ENCODE data around the gene MCCC1. TPM values are rescaled to one million over a fixed set of nuclear protein-coding genes. Genes with fewer than 3 reads are reported as not detected.

MCCC1 gene
- polyA plus RNA-seq, 1 donor (not counting 4 experiments of a cell fraction or from before 2014, with no cell fraction given) = 11.7 TPM

DNA sequence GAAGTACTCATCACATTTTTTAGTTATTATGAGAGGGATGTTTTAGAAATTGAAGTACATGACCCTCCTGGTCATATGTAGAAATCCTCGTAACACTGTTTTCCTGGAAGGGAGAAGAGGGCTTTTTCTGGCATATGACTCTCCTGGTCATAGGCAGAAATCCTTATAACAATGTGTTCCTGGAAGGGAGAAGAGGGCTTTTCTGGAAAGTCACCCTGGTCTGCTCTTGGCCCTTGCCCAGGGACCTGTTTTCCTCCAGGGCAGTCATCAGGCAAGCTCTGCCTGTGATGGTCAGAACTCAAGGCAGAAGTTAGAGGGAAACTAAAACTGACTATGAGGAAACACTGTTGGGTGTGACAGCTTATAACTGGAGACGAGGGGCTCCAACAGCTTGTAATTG, 35.5 kb upstream of the MCCC1 start:
- no peak for DNase-seq (ENCODE audit: low read depth, low spot score)
- Histone ChIP-seq H4K20me1 (ENCODE audit: control insufficient read depth, extremely low read depth, insufficient read depth, low read length) (no peaks in the 10 kb centered on the region), H3K4me1 (ENCODE audit: control insufficient read depth, extremely low read depth, insufficient read depth, low read length) (no peaks in the 10 kb centered on the region), H3K9me3 (ENCODE audit: control insufficient read depth, low read depth, low read length) (no peaks in the 10 kb centered on the region), H3K9ac (ENCODE audit: control insufficient read depth, extremely low read depth, insufficient read depth, low read length) (no peak overlapping the region), H3K4me2 (ENCODE audit: control insufficient read depth, extremely low read depth, insufficient read depth, low read depth, low read length) (no peak overlapping the region), H3K36me3 (ENCODE audit: control insufficient read depth in 2 of 2, extremely low read depth in 1 of 2, insufficient read depth in 2 of 2, low read length in 2 of 2) (no peaks in the 10 kb centered on the region), H3K27ac (ENCODE audit: control insufficient read depth, insufficient read depth, low read length) (no peak overlapping the region), H2AFZ (ENCODE audit: control insufficient read depth, low read length) (no peak overlapping the region), H3K4me3 (ENCODE audit: control insufficient read depth in 2 of 3, extremely low read depth in 1 of 3, insufficient read depth in 2 of 3, low read depth in 1 of 3, low read length in 3 of 3) (no peak overlapping the region), H3K27me3 (ENCODE audit: control insufficient read depth, extremely low read depth, insufficient read depth, low read length) (no peaks in the 10 kb centered on the region), H3K9me1 (ENCODE audit: control insufficient read depth, extremely low read depth, insufficient read depth, low read length) (no peaks in the 10 kb centered on the region), H3K79me2 (ENCODE audit: control insufficient read depth, insufficient read depth, low read length) (no peaks in the 10 kb centered on the region)
- no peak for FAIRE-seq
- no peak for TF ChIP-seq EZH2 (IDR thresholded peaks at IDR 0.05; ENCODE audit: low read length)
- TF ChIP-seq, protein P1, sequence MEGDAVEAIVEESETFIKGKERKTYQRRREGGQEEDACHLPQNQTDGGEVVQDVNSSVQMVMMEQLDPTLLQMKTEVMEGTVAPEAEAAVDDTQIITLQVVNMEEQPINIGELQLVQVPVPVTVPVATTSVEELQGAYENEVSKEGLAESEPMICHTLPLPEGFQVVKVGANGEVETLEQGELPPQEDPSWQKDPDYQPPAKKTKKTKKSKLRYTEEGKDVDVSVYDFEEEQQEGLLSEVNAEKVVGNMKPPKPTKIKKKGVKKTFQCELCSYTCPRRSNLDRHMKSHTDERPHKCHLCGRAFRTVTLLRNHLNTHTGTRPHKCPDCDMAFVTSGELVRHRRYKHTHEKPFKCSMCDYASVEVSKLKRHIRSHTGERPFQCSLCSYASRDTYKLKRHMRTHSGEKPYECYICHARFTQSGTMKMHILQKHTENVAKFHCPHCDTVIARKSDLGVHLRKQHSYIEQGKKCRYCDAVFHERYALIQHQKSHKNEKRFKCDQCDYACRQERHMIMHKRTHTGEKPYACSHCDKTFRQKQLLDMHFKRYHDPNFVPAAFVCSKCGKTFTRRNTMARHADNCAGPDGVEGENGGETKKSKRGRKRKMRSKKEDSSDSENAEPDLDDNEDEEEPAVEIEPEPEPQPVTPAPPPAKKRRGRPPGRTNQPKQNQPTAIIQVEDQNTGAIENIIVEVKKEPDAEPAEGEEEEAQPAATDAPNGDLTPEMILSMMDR (optimal IDR thresholded peaks at IDR 0.05 in 1 of 3, IDR thresholded peaks at IDR 0.05 in 1 of 3, conservative IDR thresholded peaks at IDR 0.05 in 1 of 3; ENCODE audit: extremely low read depth in 1 of 3, insufficient read depth in 2 of 3, low read length in 3 of 3) = no peak
- dilution Hi-C loops (cut with MboI; ENCODE audit: extremely low pct_ligation_motif_present, low sequenced_read_pairs) = no loop called here

DNA sequence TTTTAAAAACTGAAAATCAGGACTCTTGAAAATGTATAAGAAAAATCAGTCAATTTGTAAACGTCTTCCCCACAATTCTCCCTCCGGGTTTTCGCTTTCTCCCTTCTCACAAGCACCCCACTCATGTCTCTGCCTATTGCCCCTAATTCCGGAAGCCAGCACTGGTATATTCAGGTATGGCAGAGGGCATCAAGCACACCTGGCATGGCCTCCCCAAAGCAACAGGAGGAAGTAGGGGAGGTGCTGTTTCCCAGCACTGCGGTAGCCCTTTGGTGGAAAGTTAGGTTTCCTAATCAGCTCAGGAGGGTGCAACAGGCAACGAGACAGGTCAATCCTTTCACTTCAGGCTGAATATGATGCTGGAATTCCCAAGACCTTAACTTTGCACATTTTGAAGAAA, 33.1 kb upstream of the MCCC1 start:
- no peaks in the 10 kb centered on the region for H3K36me3 ChIP-seq (ENCODE audit: control insufficient read depth in 2 of 2, extremely low read depth in 1 of 2, insufficient read depth in 2 of 2, low read length in 2 of 2)
- H4K20me1 ChIP-seq (ENCODE audit: control insufficient read depth, extremely low read depth, insufficient read depth, low read length) = no peaks in the 10 kb centered on the region
- H3K4me1 ChIP-seq (ENCODE audit: control insufficient read depth, extremely low read depth, insufficient read depth, low read length) = no peaks in the 10 kb centered on the region
- no peaks in the 10 kb centered on the region for H3K79me2 ChIP-seq (ENCODE audit: control insufficient read depth, insufficient read depth, low read length)
- no peak for DNase-seq (ENCODE audit: low read depth, low spot score)
- H3K9me1 ChIP-seq (ENCODE audit: control insufficient read depth, extremely low read depth, insufficient read depth, low read length) = no peaks in the 10 kb centered on the region
- no peak overlapping the region for H3K9ac ChIP-seq (ENCODE audit: control insufficient read depth, extremely low read depth, insufficient read depth, low read length)
- FAIRE-seq = no peak
- no peak overlapping the region for H2AFZ ChIP-seq (ENCODE audit: control insufficient read depth, low read length)
- H3K27ac ChIP-seq (ENCODE audit: control insufficient read depth, insufficient read depth, low read length) = no peak overlapping the region
- H3K4me2 ChIP-seq (ENCODE audit: control insufficient read depth, extremely low read depth, insufficient read depth, low read depth, low read length) = no peak overlapping the region
- H3K9me3 ChIP-seq (ENCODE audit: control insufficient read depth, low read depth, low read length) = no peaks in the 10 kb centered on the region
- no peaks in the 10 kb centered on the region for H3K27me3 ChIP-seq (ENCODE audit: control insufficient read depth, extremely low read depth, insufficient read depth, low read length)
- TF ChIP-seq EZH2 (IDR thresholded peaks at IDR 0.05; ENCODE audit: low read length) = no peak
- TF ChIP-seq, protein P1 (optimal IDR thresholded peaks at IDR 0.05 in 1 of 3, IDR thresholded peaks at IDR 0.05 in 1 of 3, conservative IDR thresholded peaks at IDR 0.05 in 1 of 3; ENCODE audit: extremely low read depth in 1 of 3, insufficient read depth in 2 of 3, low read length in 3 of 3) = no peak
- H3K4me3 ChIP-seq (ENCODE audit: control insufficient read depth in 2 of 3, extremely low read depth in 1 of 3, insufficient read depth in 2 of 3, low read depth in 1 of 3, low read length in 3 of 3) = no peak overlapping the region
- dilution Hi-C loops (cut with MboI; ENCODE audit: extremely low pct_ligation_motif_present, low sequenced_read_pairs) = no loop called here
